Ovary (tissue), 3 donors: ENCODE data around the gene TCTN2.

Experiments used
- EP300 ChIP-seq: sonication (generic); formaldehyde crosslinking; IDR thresholded peaks from one replicate; pipeline ENCODE4 v1.6.1; 2017; ENCODE audit warnings: antibody characterized with exemption
- TF ChIP-seq, protein P1 (sequence below), 3 donors: fragments of 450-650 bp in 2 of 3; fragments of 200-600 bp in 1 of 3; IDR thresholded peaks; one replicate each; pipeline versions ENCODE4 v1.5.1 to v1.8.0; 2016 to 2022; ENCODE audit warnings: antibody characterized with exemption in 3 of 3, mild to moderate bottlenecking in 1 of 3
- donor health status: DM: no; HTN: no; CAD: no.

DNA sequence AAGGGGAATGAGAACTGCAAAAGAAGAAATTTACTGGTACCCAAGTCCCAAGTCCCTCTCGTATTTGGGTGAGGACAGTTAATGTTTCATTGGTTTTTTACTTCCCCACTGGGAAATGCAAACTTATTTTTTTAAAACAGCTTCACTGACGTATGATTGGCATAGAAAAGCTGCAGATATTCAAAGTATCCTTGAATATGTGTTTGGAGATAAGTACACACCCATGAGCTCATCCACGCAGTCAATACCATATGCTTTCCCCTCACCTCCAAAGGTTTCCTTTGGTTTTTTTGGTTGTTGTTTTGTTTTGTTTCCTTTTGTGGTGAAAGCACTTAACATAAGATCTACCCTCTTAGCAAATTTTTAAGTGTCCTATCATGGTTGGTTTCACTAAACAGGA, 13.1 kb downstream of the TCTN2 start:
- TF ChIP-seq, protein P1, sequence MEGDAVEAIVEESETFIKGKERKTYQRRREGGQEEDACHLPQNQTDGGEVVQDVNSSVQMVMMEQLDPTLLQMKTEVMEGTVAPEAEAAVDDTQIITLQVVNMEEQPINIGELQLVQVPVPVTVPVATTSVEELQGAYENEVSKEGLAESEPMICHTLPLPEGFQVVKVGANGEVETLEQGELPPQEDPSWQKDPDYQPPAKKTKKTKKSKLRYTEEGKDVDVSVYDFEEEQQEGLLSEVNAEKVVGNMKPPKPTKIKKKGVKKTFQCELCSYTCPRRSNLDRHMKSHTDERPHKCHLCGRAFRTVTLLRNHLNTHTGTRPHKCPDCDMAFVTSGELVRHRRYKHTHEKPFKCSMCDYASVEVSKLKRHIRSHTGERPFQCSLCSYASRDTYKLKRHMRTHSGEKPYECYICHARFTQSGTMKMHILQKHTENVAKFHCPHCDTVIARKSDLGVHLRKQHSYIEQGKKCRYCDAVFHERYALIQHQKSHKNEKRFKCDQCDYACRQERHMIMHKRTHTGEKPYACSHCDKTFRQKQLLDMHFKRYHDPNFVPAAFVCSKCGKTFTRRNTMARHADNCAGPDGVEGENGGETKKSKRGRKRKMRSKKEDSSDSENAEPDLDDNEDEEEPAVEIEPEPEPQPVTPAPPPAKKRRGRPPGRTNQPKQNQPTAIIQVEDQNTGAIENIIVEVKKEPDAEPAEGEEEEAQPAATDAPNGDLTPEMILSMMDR (IDR thresholded peaks at IDR 0.05), result no peak
- TF ChIP-seq EP300, result no peak
